Thoracic aorta (tissue), 2 donors: Measurements from ENCODE around the gene TPRG1. TPM values are rescaled to one million over a fixed set of nuclear protein-coding genes. Genes with fewer than 3 reads are reported as not detected.

Source experiments
- ATAC-seq: fragments of 150-250 bp; one replicate; pipeline ENCODE4 v1.8.0; 2017; ENCODE audit warnings: low read depth; ENCODE audit not compliant: insufficient number of reproducible peaks, low FRiP score
- DNase-seq: peaks from one replicate; pipeline ENCODE4 v3.0.0-alpha.2; 2020; ENCODE audit warnings: low spot score
- H3K27ac ChIP-seq, 2 donors: fragments of 200-600 bp; sonication (generic); 1 replicate in 1 of 2; 2 replicates in 1 of 2; pipeline ENCODE4 v1.5.1; 2016; ENCODE audit warnings: mild to moderate bottlenecking in 2 of 2, moderate library complexity in 2 of 2
- H3K27me3 ChIP-seq: fragments of 200-600 bp; sonication (generic); replicated peaks from 2 replicates; pipeline ENCODE4 v1.6.0; 2016; ENCODE audit warnings: mild to moderate bottlenecking; ENCODE audit not compliant: insufficient read depth
- H3K36me3 ChIP-seq: fragments of 200-600 bp; sonication (generic); one replicate; pipeline ENCODE4 v1.5.1; 2016
- H3K4me1 ChIP-seq, 2 donors: fragments of 200-600 bp; sonication (generic); 1 replicate in 1 of 2; 2 replicates in 1 of 2; pipeline versions ENCODE4 v1.5.1 to v1.6.0; 2016; ENCODE audit warnings: low read depth in 2 of 2, mild to moderate bottlenecking in 1 of 2; ENCODE audit not compliant: control insufficient read depth in 1 of 2
- H3K4me3 ChIP-seq: fragments of 200-600 bp; sonication (generic); 2 replicates; pipeline ENCODE4 v1.5.1; 2016; ENCODE audit warnings: mild to moderate bottlenecking
- H3K9me3 ChIP-seq: fragments of 200-600 bp; sonication (generic); 2 replicates; pipeline ENCODE4 v1.5.1; 2016
- CTCF ChIP-seq: fragments of 200-600 bp; sonication (generic); IDR thresholded peaks from one replicate; pipeline ENCODE4 v1.5.1; 2019; ENCODE audit warnings: antibody characterized with exemption
- total RNA-seq, 2 donors: library from RNA; depleted of rRNA; stranded (reverse); fragments of >200 nt; gene quantifications; one replicate each; pipeline versions ENCODE4 v1.1.0 to v1.2.3, GENCODE V29; 2016

Gene TPRG1
- total RNA-seq, 2 donors from 2014 or later = 7.4 to 14.5 TPM

DNA sequence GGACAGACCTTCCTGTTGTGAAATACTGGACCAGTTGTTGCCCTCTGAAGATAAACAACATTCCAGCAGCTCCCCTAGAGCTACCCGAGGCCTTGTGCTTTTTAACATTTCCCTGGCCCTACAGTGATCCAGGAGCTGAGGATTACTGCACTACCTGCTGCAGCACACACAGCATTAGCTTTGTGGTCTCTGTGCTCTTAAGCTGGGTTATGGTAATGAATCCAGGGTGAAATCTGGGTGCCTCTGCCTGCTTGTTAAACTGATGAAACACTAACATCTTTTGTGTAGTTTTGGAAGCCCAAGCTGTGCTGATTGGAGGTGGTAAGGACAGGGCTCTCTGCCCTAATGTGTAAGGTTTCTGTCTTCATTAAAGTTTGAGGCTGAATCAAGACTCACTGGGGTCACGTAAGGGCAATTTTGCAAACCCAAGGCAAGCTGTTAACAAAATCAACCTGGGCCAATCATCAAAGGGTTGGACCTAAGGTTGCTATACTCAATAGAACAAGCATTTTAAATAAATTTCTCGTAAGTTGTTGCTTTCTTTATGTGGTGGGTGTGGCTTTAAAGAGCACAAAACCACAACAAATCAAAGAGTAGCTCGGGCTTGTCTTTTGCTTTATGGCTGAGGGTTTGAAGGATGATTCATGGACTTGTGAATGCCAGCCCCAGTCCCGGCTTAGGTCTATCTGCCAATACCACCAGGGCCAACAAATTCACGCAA lies 183.9 kb downstream of the TPRG1 start:
- no peak for TF ChIP-seq CTCF
- no peaks in the 10 kb centered on the region for H3K36me3 ChIP-seq
- no peak for ATAC-seq
- H3K27me3 ChIP-seq = no peaks in the 10 kb centered on the region
- H3K4me1 ChIP-seq = peaks cover 10 to 36% of the 10 kb centered on the region in 2 donors
- H3K9me3 ChIP-seq = no peaks in the 10 kb centered on the region
- no peak for DNase-seq
- H3K27ac ChIP-seq = no peak overlapping the region
- no peak overlapping the region for H3K4me3 ChIP-seq

DNA sequence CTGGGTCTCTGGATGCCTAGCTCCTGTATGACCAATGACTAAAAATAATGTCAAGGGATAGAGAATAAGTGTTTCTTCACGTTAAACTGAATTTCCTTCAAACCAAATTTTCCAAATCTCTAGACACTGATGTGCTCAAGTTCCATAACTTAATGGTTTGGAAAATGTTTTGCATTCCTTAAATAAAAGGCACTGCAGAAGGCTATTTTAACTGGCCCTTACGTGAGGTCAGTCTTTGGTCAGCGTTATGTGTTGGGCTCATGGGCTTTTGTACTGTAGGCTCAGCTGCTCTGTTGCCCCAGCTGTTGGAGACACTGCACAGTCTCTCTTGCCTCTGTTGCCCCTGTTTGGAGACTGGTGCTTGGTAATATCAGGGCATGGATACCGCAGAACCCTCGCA lies 188.5 kb downstream of the TPRG1 start:
- Histone ChIP-seq H3K36me3 (no peaks in the 10 kb centered on the region), H3K27me3 (no peaks in the 10 kb centered on the region), H3K4me1 (peaks cover 11 to 51% of the 10 kb centered on the region in 2 donors), H3K9me3 (no peaks in the 10 kb centered on the region), H3K27ac (peak overlapping the region; percentile 18 to 38), H3K4me3 (no peak overlapping the region)
- DNase-seq (no peak), ATAC-seq (peak; percentile 50)
- no peak for TF ChIP-seq CTCF

DNA sequence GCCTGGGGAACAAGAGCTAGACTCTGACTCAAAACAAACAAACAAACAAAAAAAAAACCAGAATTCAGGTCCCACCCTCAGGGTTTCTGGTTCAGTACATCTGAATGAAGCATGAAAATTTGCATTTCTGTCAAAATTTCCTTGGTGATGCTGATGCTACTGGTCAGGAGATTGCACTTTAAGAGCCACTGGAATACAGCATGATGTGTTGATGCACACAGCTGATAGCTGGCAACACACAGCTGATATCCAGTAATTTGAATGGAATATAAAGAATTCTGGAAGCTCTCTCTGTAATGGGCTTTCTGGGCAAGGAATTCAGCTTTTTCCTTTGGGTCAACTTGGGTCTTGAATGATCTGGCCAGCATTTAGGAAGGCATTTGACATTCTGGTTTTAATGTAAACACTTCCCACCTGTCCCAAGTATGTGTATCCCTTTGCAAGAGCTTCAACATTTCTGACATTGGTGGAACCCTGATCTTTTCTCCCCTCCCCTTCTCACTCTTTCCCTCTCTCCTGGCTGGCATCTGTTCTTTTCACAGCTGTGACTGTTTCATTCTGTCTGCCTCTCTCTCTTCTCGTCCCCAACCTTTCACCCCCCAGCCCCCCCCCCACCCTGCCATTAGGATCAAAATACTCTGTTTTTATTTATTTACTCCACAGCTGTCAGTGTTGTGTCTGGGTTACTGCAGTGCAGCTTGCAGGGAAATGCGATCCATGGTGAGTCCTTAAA lies 189.5 kb downstream of the TPRG1 start:
- no peak for TF ChIP-seq CTCF
- DNase-seq (no peak), ATAC-seq (no peak)
- Histone ChIP-seq H3K4me3 (no peak overlapping the region), H3K36me3 (no peaks in the 10 kb centered on the region), H3K4me1 (peaks cover 17 to 53% of the 10 kb centered on the region in 2 donors), H3K27ac (no peak overlapping the region), H3K27me3 (no peaks in the 10 kb centered on the region), H3K9me3 (no peaks in the 10 kb centered on the region)

DNA sequence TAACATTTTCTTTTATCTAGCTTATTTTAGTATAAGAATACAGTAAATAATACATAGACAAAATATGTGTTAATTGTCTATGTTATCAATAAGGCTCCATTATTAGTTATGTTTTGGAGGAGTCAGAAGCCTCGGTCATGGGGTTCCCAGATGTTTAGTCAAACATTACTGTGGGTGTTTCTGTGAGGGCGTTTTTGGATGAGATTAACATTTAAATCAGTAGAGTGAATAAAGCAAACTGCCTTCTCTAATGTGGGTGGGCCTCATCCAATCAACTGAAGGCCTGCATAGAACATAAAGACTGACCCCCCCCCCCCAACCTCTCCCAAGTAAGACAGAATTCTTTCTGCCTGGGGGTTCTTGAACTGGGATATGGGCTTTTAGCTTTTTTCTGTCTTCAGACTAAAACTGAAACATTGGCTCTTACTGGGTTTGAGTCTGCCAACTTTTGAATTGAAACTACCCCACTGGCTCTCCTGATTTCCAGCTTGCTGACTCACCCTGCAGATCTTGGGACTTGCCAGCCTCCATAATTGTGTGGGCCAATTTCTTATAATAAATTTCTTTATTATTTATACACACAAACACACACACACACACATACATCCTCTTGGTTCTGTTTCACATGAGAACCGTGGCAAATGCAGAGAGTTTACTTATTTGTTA lies 192.0 kb downstream of the TPRG1 start:
- Histone ChIP-seq H3K9me3 (no peaks in the 10 kb centered on the region), H3K27me3 (no peaks in the 10 kb centered on the region), H3K4me3 (no peak overlapping the region), H3K27ac (peak overlapping the region in 1 of 2 donors; percentile 11), H3K36me3 (no peaks in the 10 kb centered on the region), H3K4me1 (peaks cover 18 to 50% of the 10 kb centered on the region in 2 donors)
- ATAC-seq (no peak), DNase-seq (no peak)
- no peak for TF ChIP-seq CTCF
